ENCODE data around the gene CSF1R.
A peak's percentile ranks its signal among the peaks of the same experiment; 100 is the strongest.

CSF1R gene

DNA sequence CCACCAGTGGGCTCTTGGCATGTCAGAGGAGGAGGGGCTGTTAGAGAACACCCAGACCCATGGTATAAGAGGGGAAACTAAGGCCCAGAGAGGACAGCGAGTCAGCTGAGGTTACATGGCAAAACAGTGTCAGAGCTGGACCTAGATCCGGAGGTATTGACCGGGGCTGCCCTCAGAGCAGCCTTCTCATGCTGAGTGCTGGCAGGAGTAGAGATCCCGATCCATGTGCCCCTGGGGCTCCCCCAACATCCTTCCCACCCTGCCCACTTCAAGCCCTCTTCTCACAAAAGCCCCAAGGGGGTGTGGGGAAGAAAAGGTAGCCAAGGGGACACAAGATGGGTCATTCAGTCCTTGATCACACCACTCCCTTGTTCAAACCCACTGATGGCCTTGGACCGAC is 19.9 kb downstream of the CSF1R start:
- no peak for FAIRE-seq
- DNase-seq (ENCODE audit: insufficient read length, low spot score), result no peak
- no peak for TF ChIP-seq POLR2A (IDR thresholded peaks at IDR 0.05; ENCODE audit: low read depth, low read length)

DNA sequence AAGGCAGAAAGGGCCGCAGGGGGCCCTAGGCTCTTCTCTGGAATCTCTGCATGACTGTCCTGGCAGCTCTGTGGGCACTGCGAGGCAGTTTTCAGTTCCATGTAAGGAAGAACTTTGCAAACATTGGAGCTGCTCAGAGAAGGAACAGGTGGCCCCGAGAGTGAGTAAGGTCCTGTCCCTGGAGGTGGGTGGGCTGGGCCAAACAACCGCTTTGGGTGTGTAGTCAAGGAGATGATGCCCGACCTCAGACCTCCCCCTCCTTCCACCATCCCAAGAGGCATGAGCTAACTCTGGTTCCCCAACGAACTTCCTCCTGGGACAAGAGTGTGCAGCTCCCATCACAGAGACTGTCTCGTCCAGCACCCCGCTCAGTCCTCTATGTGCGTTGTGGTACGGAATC is 20.5 kb downstream of the CSF1R start:
- no peak for FAIRE-seq
- 0 out of 2 replicates have a peak, but pooled peaks have one; percentile 12 for TF ChIP-seq POLR2A (IDR thresholded peaks at IDR 0.05; ENCODE audit: low read depth, low read length)

DNA sequence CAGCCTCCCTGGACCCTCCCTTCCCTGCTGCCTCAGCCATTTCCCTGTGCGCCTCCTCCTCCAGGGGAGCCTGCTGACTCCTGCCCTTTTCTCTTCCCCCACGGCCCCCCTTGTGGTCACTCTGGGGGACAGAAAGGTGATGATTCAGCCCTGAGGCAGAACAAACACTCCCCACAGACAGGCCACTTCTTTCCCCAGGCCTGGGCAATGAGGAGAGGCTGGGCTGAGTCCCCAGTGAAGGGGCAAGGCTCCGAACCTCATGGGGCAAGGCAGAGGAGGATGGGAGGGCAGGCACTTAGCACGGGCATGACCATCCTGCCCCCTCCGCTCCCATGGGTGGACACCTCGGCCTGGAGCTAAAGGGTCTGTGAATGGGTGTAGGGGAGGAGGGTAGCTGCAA is 21.0 kb downstream of the CSF1R start:
- TF ChIP-seq POLR2A (IDR thresholded peaks at IDR 0.05; ENCODE audit: low read depth, low read length), result no peak
- peak; percentile 72 for DNase-seq (ENCODE audit: insufficient read length, low spot score)
- FAIRE-seq, result no peak

More for the DNA sequence above, 20.5 kb downstream of the CSF1R start:
- DNase-seq (ENCODE audit: insufficient read length, low spot score), result no peak

DNA sequence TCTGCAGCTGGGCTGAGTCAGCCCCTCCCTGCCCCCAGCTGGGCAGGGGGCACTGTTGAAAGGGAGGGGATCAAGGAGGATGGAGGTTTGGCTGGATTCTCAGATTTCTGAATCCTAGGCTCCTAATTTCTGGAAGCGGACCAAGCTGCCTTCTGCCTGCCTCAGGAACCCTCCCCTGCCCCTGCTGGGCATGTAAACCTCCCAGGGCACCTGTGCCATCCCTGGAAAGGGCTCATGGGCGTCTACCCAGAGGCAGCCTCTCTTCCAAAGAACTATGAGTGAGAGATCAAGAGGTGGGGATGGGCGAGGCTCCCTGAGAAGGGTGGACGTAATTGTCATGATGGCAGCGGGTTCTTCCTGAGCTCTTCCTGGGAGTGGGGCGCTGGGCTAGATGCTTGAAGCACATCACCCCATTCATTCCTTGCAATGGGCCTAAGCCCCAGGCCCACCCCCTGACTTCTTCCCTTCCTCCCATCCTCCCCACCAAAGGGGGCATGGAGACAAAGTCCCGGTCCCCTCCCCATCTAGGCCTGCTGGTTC is 21.6 kb downstream of the CSF1R start:
- DNase-seq (ENCODE audit: insufficient read length, low spot score) (no peak), FAIRE-seq (no peak)
- no peak for TF ChIP-seq POLR2A (IDR thresholded peaks at IDR 0.05; ENCODE audit: low read depth, low read length)

DNA sequence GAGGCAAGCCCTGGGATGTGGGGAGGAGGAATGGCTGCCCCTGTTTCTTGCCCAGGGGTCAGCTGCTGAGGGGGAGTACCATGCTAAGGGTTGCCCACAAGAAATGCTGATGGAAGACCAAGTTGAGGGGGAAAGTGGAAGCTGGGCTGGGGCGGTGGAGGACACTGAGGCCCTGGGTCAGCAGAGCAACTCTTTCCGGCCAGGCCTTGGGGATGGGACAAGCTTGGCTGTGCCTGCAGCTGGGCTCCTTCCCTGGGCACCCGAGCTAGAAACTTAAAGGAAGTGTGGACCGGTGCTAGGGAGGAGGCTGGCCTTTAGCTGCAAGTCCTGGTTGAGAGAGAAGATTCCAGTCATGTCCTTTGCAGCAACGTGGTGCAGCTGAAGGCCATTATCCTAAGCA is 22.7 kb downstream of the CSF1R start:
- DNase-seq (ENCODE audit: insufficient read length, low spot score) (no peak), FAIRE-seq (no peak)
- no peak for TF ChIP-seq POLR2A (IDR thresholded peaks at IDR 0.05; ENCODE audit: low read depth, low read length)

DNA sequence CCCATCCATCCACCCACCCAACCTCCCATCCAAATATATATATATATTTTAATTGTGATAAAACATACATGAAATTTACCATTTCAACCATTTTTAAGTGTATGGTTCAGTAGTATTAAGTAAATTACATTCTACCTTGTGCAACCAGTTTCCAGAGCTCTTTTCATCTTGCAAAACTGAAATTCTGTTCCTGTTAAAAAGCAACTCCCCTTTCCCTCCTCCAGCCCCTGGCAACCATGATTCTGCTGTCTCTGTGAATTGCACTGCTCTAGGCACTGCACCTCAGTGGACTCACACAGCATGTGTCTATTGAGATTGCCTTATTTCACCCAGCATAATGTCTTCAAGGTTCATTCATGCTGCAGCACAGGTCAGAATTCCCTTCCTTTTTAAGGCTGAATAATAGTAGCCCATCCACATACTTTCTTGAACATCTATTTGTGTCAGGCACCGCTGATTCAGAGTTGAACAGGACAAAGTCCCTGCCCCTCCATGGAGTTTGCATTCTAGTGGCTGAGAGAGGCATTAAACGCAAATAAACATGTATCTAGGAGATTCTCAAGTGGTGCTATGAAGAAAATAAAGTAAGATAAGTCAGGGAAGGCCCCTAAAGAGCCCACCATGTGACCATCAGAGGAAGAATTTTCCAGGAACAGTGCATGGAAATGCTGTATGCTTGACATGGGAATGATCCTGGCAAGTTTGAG is 24.0 kb downstream of the CSF1R start:
- TF ChIP-seq POLR2A (IDR thresholded peaks at IDR 0.05; ENCODE audit: low read depth, low read length), result no peak
- no peak for DNase-seq (ENCODE audit: insufficient read length, low spot score)
- no peak for FAIRE-seq

DNA sequence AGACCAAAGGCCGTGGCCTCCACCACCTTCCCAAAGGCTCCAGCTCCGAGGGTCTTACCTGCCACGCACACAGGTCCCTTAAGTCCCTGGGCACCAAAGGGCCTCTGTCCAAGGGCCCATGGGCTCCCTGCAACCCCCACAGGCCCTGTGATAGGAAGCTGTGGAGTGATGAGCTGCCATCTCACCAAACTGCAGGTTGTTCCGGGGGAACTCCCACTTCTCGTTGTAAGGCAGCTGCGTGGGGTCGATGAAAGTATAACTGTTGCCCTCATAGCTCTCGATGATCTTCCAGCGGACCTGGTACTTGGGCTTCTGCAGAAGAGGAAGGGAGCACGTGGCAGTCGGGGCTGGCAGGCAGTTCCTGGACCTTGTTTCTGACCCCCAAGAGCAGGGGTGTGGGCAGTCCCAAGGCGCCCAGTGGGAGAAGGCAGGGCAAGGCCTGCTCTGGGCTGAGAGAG is 24.8 kb downstream of the CSF1R start:
- no peak for FAIRE-seq
- DNase-seq (ENCODE audit: insufficient read length, low spot score), result no peak
- no peak for TF ChIP-seq POLR2A (IDR thresholded peaks at IDR 0.05; ENCODE audit: low read depth, low read length)

DNA sequence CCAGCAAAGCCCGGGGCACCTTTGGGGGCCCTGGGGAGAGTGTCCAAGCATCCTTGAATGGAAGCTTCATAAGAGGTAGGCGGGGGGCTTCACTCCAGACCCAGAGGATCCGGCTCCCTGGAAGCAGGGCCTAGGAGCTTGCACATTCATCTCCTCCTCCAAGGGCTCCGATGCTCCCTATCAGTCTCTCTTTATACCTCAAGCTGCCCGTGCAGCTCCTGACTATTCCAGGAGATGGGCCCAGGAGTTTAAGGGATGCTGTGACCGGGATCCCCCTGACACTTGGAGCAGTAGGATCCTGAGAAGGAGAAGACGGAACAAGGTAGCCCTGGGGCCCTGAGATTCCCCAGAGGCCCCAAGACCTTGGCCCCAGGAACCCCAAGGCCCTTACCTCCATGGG is 25.9 kb downstream of the CSF1R start:
- no peak for TF ChIP-seq POLR2A (IDR thresholded peaks at IDR 0.05; ENCODE audit: low read depth, low read length)
- FAIRE-seq (no peak), DNase-seq (ENCODE audit: insufficient read length, low spot score) (no peak)

DNA sequence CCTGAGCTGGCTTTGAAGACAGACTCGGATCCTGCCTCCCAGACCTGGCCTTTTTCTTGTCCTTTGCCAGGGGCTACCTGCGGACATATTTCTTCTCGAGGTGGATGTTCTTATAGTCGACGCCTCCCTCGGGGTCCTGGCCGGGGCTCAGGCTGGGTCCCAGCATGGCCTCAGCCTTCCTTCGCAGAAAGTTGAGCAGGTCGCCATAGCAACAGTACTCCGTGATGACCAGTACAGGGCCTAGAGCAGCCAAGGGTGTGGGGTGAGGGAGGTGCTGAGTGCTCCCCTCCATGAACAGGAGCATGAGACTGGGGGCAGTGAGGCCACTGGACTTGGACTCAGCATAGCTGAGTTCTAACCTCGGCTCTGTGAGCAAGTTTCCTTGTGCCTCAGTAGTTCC is 26.7 kb downstream of the CSF1R start:
- DNase-seq (ENCODE audit: insufficient read length, low spot score) (no peak), FAIRE-seq (no peak)
- no peak for TF ChIP-seq POLR2A (IDR thresholded peaks at IDR 0.05; ENCODE audit: low read depth, low read length)

DNA sequence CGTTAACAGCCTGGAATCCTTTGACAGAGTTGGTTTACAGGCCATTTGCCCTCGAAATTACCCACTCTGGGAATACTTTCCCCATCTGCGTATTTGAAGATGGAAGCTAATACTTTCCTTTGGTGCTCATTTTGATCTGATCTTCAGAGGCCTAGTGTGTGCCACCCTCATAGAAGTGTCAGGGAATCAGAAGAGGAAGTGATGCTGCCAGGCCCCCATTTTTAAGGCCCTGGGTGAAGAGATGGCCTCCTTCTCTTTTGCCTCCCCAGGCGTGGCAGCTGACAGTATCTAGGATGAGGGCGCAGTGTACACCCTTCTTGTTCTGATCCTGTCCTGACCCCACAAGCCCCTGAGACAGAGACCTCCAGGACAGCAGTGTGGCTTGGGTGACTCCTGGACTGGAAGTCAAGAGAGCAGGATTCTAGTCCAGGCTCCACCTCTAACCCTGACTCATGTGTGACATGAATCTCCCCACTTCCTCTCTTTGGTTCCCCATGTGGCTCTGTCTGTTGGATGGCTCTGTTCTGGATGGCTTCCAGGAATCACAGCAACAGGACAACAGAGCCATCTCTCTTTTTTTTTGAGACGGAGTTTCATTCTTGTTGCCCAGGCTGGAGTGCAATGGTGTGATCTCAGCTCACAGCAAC is 27.8 kb downstream of the CSF1R start:
- peak; percentile 64 for DNase-seq (ENCODE audit: insufficient read length, low spot score)
- peak; percentile 42 for TF ChIP-seq POLR2A (IDR thresholded peaks at IDR 0.05; ENCODE audit: low read depth, low read length)
- no peak for FAIRE-seq

DNA sequence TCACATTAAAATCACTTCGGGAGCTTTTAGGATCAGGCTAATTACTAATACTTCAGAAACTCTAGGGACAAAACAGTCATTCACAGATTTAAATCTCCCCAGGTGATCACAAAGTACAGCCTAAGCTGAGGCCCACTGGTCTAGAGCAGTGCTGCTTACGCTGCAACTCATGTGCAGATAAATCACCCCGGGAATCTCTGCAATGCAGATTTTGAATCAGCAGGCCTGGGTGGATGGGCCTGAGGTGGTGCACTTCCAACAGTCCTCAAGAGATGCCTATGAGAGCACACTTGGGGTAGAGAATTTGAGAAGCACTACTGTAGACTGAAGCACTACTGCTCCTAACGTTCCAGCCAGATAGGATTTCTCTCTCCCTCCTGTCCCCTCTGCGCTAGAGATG is 28.4 kb downstream of the CSF1R start:
- FAIRE-seq (no peak), DNase-seq (ENCODE audit: insufficient read length, low spot score) (no peak)
- no peak for TF ChIP-seq POLR2A (IDR thresholded peaks at IDR 0.05; ENCODE audit: low read depth, low read length)

DNA sequence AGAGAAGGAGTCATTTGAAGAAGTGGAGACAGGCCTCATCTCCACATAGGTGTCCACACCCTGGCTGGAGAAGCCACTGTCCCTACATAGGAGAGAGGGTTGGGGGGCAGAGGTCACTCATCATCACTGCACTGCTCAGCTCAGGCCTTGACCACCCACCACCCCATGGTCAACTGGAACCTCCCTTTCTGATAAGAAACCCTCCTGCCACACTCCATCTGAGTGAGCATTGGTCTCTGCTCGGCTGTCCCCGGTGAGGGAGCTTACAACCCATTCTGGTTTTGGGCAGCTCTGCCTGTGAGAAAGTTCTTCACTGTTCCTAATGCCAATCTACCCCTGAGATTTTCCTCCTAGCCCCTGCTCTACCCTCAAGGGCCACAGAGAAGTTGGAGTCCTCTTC is 28.8 kb downstream of the CSF1R start:
- no peak for DNase-seq (ENCODE audit: insufficient read length, low spot score)
- no peak for FAIRE-seq
- no peak for TF ChIP-seq POLR2A (IDR thresholded peaks at IDR 0.05; ENCODE audit: low read depth, low read length)

DNA sequence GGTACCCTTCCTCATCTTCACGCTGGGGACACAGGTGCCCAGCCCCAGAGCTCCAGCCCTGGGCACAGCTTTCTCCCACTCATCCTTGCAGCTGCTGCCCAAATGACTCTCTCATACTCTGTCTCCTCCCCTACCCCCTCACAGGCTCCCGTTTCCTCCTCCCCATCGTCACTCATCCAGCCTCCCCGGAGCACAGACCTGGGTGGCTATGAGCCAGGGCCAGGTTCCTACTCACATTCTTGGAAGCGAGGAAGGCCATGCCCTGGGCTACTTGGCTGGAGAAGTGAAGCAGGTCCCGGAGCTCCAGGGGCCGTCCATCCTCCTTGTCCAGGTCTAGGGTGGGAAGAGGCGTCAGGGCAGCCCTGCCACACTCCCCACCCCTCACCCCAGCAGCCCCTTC is 29.3 kb downstream of the CSF1R start:
- FAIRE-seq (no peak), DNase-seq (ENCODE audit: insufficient read length, low spot score) (no peak)
- no peak for TF ChIP-seq POLR2A (IDR thresholded peaks at IDR 0.05; ENCODE audit: low read depth, low read length)

DNA sequence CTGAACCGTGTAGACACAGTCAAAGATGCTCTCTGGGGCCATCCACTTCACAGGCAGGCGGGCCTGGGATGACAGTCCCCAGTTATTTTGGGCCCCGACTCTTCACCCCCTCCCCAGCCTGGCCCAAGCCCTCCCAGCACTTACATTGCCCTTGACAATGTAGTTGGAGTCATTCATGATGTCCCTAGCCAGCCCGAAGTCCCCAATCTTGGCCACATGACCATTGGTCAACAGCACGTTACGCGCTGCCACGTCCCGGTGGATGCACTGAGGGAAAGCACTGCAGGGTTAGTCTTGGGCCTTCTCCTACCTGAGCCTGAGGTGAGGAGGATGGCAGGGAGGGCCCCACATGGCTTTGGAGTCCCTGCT is 30.3 kb downstream of the CSF1R start:
- no peak for FAIRE-seq
- no peak for DNase-seq (ENCODE audit: insufficient read length, low spot score)
- TF ChIP-seq POLR2A (IDR thresholded peaks at IDR 0.05; ENCODE audit: low read depth, low read length), result no peak

Data from H54 (cell line).